GDM1 (cell line): Measurements from ENCODE around the gene FOXG1.

Source experiments
- DNase-seq: peaks from one replicate; lab custom pipeline; 2025; lab: John Stamatoyannopoulos, UW

FOXG1 gene

DNA sequence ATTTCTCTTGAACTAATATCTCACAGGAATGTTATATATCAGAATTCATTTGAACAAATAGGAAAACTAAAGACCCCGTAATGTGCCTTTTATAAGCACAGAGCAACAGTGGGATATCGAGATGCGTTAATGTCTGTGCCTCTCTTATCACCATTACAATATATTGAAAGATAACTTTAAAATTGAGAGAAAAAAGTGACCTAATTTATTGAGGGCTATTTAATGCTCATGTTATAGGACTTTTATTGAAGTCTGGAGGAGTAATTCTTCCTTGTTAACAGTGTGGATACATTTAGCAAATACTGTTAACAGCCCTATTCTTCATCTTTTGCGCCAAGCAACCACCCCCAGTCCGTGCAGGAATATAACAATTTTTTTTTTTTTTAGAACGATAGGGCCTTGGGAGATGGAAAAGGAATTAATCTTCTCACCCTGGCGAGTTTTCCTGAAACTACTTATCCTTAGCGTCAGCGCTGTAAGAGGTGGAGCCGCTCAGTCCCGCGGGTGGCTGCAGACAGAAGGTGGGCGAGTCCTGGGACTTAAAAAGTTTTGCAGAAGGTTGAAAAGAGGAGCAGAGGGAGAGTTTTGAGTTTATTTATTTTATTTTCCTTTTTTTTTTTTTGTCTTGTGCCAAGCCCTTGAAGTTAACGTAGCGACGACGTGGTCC, 11.0 kb downstream of the FOXG1 start:
- no peak for DNase-seq

DNA sequence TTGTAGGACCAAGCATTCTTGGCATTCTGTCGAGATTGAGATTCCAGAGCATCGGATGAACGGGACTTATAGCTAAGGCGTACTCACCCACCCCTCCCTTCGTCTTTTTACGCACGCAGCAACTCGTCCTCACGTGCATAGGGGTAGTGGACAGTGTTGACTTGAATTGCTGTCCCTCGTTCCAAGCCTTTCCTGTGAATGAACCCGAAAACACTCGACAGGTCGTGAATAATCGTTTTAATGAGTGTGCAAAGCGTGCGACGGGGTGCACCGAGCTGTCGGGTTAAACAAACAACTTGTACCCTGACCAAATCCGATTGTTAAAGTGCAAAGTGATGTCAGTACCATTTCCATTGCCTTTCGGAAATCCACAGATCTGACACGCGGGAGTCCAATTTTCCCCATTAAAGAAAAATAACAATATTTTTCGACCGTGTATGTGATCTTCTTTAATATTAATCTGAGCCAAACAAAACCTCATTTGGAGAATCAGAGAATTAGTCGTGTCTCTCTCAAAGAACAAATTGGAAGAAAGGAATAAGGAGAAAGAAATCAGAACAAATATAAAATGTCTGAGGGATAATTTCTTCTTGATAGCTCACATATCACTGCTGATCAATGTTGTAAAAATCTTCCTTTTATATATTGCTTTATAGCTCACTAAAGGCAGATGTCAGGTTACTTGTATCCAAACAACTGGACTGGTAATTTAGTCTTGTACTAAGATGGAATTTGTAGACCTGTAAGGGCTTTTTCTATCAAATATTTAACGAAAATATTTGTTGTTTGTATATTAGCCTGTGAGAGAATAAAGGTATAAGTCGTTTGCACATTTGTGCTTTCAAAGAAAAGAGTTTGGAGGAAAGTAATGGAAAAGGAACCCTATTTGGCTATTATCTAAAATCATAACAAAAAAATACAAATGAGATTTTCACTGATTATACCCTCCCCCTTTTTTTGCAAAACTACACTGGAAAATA, 11.8 kb downstream of the FOXG1 start:
- DNase-seq: no peak

GRCh38 chr14:28779456-28779855, 12.9 kb downstream of the FOXG1 start:
- DNase-seq: no peak

- no peak for DNase-seq
Measured at GRCh38 chr14:28780843-28781820, 14.5 kb downstream of the FOXG1 start.

- DNase-seq: no peak
Measured at GRCh38 chr14:28782301-28782700, 15.7 kb downstream of the FOXG1 start.

GRCh38 chr14:28783664-28784063, 17.1 kb downstream of the FOXG1 start:
- DNase-seq: no peak

GRCh38 chr14:28784096-28785048, 17.8 kb downstream of the FOXG1 start:
- DNase-seq: no peak

DNA sequence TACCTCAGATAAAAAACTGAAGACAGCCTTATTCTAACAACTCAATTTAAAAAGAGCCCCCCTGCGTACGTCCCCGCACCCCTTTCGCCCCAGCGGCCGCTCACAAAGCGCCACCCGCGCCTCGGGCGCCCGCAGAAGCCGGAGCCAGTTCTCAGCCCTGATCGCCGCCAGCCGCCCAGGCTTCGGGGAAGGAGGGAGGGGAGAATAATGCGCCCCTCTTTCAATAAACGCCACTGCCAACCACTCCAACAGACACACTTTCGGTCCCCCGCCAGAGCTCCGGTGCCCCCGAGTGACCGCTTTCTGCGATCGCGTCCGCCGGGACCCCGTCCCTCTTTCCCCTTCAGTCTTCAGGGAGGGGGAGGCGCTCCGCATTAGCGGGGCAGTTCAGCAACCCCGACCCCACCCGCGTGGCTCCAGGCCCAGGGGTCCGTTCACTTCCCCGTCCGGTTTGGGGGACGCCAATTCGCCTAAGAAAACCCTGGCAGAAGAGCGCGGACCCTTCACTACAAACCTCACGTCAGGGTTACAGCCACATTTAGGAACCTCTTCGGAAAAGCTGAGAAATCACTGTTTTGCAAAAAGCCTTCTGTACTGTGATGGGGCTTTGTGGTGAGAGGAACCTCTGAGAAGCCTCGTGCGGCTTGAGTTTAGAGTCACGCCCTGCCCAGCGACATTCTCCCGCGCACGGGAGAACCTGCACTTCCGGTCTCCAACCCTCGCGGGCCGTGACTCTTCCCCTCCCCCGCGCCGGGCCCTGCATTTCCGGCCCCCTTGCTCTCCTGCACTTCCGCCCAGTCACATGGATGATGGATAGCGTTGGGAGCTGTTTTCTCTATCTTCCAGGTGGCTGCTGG, 18.7 kb downstream of the FOXG1 start:
- DNase-seq: no peak

- no peak for DNase-seq
Measured at GRCh38 chr14:28807518-28807917, 40.9 kb downstream of the FOXG1 start.

DNA sequence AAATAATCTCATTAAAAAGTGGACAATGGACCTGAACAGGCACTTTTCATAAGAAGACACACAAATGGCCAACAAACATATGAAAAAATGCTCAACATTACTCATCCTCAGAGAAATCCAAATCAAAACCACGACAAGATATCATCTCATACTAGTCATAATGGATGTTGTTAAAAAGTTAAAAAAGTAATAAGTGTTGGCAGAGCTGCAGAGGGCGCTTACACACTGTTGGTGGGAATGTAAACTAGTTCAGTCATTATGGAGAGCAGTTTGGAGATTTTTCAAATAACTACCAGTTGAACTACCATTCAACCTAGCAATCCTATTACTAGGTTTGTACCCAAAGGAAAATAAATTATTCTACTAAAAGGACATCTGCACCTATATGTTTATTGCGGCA, 47.2 kb downstream of the FOXG1 start:
- DNase-seq: no peak
